DMS79 (cell line): Measurements from ENCODE around the gene ELF2.
"Not testable (repeated sequence)": the region's sequence is repeated elsewhere in the genome, so short reads cannot be mapped to it uniquely, and the experiment has no call there.

Experiments used
- DNase-seq: peaks from one replicate; lab custom pipeline; 2025; lab: John Stamatoyannopoulos, UW

The ELF2 gene

GRCh38 chr4:139018971-139019758 lies 157.9 kb downstream of the ELF2 start:
- no peak for DNase-seq

DNA sequence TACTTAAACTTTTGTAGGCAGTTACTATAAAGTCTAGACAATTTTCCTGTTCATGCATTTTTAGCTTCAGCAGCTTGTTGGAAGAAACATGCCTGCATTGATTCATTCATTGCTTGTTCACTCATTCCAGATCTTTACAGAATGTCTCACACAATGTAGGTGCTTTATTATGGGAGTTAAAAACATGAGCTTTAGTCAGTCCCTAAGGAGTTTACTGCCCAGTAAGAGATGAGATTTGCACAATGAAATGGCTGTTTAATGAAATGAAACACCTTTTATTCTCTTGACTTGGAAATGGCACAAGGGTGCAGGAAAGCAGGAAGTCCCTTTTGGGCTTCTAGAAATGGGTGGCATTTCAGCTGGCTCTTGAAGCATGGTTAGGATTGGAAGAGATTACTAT lies 158.5 kb downstream of the ELF2 start:
- no peak for DNase-seq

GRCh38 chr4:139017861-139018260 lies 159.2 kb downstream of the ELF2 start:
- no peak for DNase-seq

DNA sequence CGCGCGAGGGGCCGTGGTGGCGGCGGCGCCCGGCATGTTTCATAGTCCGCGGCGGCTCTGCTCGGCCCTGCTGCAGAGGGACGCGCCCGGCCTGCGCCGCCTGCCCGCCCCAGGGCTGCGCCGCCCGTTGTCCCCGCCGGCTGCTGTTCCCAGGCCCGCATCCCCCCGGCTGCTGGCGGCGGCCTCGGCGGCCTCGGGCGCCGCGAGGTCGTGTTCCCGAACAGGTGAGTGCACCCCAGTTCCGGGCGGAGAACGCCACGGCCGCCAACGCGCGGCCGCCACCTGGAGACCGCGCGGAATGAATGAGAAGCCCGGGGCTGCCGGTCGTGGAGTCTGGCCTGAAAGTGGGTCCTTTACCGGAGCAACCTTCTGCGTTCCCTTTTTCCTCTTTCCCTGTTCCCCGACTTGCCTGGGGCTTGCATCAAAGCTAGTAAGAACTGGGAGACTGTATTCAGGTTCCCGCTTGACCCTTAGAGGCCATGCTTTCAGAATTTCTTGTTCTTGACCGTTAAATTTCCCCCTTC lies 161.0 kb downstream of the ELF2 start:
- DNase-seq = no peak

GRCh38 chr4:139015269-139015947 lies 161.6 kb downstream of the ELF2 start, which contains the start of gene NOCT:
NOCT (plus strand) TSS chr4:139015781; CDS start chr4:139015982, 201 bp downstream.
- DNase-seq = peak; percentile 71

DNA sequence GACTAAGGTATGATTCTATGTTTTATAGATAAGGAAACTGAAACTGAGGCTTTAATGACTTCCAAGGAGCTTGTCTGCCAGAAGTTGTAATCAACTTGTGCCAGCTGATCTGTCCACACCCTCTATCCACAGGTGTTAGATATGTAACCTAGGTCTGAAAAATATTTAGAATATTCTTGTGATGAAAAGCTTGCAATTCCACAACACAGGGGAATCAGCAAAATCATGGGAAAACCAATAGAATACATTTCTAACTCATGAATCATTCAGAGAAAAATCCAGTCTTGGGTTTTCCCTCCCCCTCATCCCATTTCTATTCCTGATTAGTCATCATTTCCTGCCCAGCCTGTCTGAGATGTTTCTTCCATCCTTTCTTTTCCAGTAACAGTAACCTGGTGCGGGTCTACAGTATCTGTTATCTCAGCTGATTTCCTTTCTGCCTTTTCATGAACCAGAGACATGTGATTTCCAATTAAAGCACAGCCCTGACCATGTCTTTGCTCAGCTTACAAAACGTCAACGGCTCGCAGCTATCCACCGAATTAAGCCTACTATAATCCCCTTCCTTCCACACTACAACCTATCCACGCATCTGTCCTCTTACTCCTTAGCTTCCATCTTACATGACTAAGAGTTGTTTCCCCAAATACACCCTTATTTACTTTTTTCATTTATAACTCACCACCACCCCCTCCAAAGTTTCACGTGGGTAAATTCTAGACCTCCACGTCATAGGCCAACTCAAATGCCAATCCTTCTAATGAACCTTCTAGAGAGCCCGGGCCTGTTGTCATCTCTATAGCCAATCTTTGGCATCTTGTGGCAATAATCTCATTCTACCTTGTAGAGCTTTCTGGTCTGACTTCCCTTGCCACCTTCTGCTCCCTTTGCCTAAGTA lies 162.4 kb downstream of the ELF2 start:
- no peak for DNase-seq

GRCh38 chr4:139011225-139011950 lies 165.6 kb downstream of the ELF2 start:
- no peak for DNase-seq

GRCh38 chr4:139009702-139010101 lies 167.3 kb downstream of the ELF2 start:
- DNase-seq = no peak

DNA sequence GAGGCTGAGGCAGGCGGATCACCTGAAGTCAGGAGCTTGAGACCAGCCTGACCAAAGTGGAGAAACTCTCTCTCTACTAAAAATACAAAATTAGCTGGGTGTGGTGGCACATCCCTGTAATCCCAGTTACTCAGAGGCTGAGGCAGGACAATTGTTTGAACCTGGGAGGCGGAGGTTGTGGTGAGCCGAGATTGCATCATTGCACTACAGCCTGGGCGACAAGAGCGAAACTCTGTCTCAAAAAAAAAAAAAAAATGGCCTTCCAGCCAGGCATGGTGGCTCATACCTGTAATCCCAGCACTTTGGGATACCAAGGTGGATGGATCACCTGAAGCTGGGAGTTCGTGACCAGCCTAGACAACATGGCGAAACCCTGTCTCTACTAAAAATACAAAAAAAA lies 168.7 kb downstream of the ELF2 start:
- DNase-seq = not testable (repeated sequence)

DNA sequence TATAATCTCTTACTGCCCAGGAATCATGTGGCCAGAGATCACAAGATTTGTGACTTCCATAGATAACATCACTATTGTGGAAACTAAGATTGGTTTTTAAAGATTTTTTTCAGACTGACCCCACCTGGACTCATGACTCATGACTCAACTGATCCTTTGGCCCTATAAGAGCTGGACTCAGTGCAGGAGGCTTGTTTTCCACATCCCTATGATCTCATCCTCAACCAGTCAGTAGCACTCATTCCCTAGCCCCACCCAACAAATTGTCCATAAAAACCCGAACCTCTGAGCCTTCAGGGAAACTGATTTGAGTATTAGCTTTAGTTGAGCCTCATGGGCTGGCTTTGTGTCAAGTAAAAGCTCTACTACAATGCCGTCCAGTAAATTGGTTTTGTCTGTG lies 169.4 kb downstream of the ELF2 start:
- no peak for DNase-seq
